GM21717 (cell line): ENCODE measurements around the gene RAB31.

Experiments used
- ATAC-seq: cut with Tn5 transposase; IDR thresholded peaks from one replicate; pipeline ENCODE4 v1.9.1; 2021; ENCODE audit warnings: mild to moderate bottlenecking, moderate library complexity; ENCODE audit not compliant: unreplicated experiment

The RAB31 gene

GRCh38 chr18:9735879-9736278 lies 27.8 kb downstream of the RAB31 start:
- ATAC-seq: no peak

GRCh38 chr18:9736286-9736835 lies 28.3 kb downstream of the RAB31 start:
- ATAC-seq: no peak

- ATAC-seq: no peak
Measured at GRCh38 chr18:9737006-9737405, 28.9 kb downstream of the RAB31 start.

- ATAC-seq: no peak
Measured at GRCh38 chr18:9737472-9738121, 29.5 kb downstream of the RAB31 start.

GRCh38 chr18:9738266-9738969 lies 30.3 kb downstream of the RAB31 start:
- ATAC-seq: no peak

- no peak for ATAC-seq
Measured at GRCh38 chr18:9739516-9739915, 31.4 kb downstream of the RAB31 start.

GRCh38 chr18:9740071-9740470 lies 32.0 kb downstream of the RAB31 start:
- no peak for ATAC-seq

- no peak for ATAC-seq
Measured at GRCh38 chr18:9741406-9741792, 33.3 kb downstream of the RAB31 start.

- ATAC-seq: no peak
Measured at GRCh38 chr18:9741793-9742523, 33.9 kb downstream of the RAB31 start.

- ATAC-seq: no peak
Measured at GRCh38 chr18:9742524-9743131, 34.5 kb downstream of the RAB31 start.

- ATAC-seq: no peak
Measured at GRCh38 chr18:9743200-9744016, 35.3 kb downstream of the RAB31 start.

GRCh38 chr18:9746958-9747357 lies 38.9 kb downstream of the RAB31 start:
- no peak for ATAC-seq

- ATAC-seq: no peak
Measured at GRCh38 chr18:9749611-9750010, 41.5 kb downstream of the RAB31 start.

GRCh38 chr18:9750112-9750511 lies 42.0 kb downstream of the RAB31 start:
- no peak for ATAC-seq

GRCh38 chr18:9750606-9751304 lies 42.7 kb downstream of the RAB31 start:
- ATAC-seq: no peak

GRCh38 chr18:9751371-9752031 lies 43.4 kb downstream of the RAB31 start:
- ATAC-seq: no peak

GRCh38 chr18:9753846-9754245 lies 45.7 kb downstream of the RAB31 start:
- no peak for ATAC-seq

- no peak for ATAC-seq
Measured at GRCh38 chr18:9755110-9755509, 47.0 kb downstream of the RAB31 start.

GRCh38 chr18:9755615-9756014 lies 47.5 kb downstream of the RAB31 start:
- ATAC-seq: no peak
